Measurements from ENCODE around the gene KCNS1. TPM values are rescaled to one million over a fixed set of nuclear protein-coding genes. Genes with fewer than 3 reads are reported as not detected.

Gene KCNS1
- total and polyA plus RNA-seq, 2 experiments from 2014 or later, result 0.37 to 3.2 TPM

GRCh38 chr20:45087814-45088213 lies 13.1 kb downstream of the KCNS1 start:
- peaks cover 6% of the 10 kb centered on the region; the same call in 1 of the 2 replicates for H3K4me1 ChIP-seq (ENCODE audit: insufficient read depth)
- Mint-ChIP-seq H3K4me1 (peaks cover 14% of the 10 kb centered on the region), H3K4me3 (no peak overlapping the region), H3K36me3 (ENCODE audit: low read depth) (peaks cover 3% of the 10 kb centered on the region), H3K27me3 (ENCODE audit: insufficient read depth, low read depth, poor library complexity) (peaks cover under 1% of the 10 kb centered on the region), H3K9me3 (no peaks in the 10 kb centered on the region), H3K27ac (0 out of 2 replicates have a peak overlapping the region, but pooled peaks have one; percentile 48)
- ATAC-seq (no peak), DNase-seq (ENCODE audit: low spot score) (no peak)
- TF ChIP-seq, protein P1, sequence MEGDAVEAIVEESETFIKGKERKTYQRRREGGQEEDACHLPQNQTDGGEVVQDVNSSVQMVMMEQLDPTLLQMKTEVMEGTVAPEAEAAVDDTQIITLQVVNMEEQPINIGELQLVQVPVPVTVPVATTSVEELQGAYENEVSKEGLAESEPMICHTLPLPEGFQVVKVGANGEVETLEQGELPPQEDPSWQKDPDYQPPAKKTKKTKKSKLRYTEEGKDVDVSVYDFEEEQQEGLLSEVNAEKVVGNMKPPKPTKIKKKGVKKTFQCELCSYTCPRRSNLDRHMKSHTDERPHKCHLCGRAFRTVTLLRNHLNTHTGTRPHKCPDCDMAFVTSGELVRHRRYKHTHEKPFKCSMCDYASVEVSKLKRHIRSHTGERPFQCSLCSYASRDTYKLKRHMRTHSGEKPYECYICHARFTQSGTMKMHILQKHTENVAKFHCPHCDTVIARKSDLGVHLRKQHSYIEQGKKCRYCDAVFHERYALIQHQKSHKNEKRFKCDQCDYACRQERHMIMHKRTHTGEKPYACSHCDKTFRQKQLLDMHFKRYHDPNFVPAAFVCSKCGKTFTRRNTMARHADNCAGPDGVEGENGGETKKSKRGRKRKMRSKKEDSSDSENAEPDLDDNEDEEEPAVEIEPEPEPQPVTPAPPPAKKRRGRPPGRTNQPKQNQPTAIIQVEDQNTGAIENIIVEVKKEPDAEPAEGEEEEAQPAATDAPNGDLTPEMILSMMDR (conservative IDR thresholded peaks at IDR 0.05; ENCODE audit: low read depth in 2 of 2), result no peak
- TF ChIP-seq EZH2 (IDR thresholded peaks at IDR 0.05; ENCODE audit: low read depth, unreplicated experiment) (no peak), ZNF331 (CRISPR knock-in tag; IDR thresholded peaks at IDR 0.05; ENCODE audit: low read depth) (no peak), JUNB (IDR thresholded peaks at IDR 0.05; ENCODE audit: unreplicated experiment) (no peak), NANOG (IDR thresholded peaks at IDR 0.05; ENCODE audit: borderline replicate concordance) (no peak), STAT1 (IDR thresholded peaks at IDR 0.05; ENCODE audit: unreplicated experiment) (no peak), POLR2AphosphoS5 (IDR thresholded peaks at IDR 0.05; ENCODE audit: low read depth) (no peak), ZNF114 (CRISPR knock-in tag; IDR thresholded peaks at IDR 0.05) (no peak), CREB1 (CRISPR knock-in tag; IDR thresholded peaks at IDR 0.05; ENCODE audit: low read depth) (no peak)
- TF ChIP-seq, protein P2, sequence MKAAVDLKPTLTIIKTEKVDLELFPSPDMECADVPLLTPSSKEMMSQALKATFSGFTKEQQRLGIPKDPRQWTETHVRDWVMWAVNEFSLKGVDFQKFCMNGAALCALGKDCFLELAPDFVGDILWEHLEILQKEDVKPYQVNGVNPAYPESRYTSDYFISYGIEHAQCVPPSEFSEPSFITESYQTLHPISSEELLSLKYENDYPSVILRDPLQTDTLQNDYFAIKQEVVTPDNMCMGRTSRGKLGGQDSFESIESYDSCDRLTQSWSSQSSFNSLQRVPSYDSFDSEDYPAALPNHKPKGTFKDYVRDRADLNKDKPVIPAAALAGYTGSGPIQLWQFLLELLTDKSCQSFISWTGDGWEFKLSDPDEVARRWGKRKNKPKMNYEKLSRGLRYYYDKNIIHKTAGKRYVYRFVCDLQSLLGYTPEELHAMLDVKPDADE (IDR thresholded peaks at IDR 0.05), result no peak
- TF ChIP-seq, protein P3, sequence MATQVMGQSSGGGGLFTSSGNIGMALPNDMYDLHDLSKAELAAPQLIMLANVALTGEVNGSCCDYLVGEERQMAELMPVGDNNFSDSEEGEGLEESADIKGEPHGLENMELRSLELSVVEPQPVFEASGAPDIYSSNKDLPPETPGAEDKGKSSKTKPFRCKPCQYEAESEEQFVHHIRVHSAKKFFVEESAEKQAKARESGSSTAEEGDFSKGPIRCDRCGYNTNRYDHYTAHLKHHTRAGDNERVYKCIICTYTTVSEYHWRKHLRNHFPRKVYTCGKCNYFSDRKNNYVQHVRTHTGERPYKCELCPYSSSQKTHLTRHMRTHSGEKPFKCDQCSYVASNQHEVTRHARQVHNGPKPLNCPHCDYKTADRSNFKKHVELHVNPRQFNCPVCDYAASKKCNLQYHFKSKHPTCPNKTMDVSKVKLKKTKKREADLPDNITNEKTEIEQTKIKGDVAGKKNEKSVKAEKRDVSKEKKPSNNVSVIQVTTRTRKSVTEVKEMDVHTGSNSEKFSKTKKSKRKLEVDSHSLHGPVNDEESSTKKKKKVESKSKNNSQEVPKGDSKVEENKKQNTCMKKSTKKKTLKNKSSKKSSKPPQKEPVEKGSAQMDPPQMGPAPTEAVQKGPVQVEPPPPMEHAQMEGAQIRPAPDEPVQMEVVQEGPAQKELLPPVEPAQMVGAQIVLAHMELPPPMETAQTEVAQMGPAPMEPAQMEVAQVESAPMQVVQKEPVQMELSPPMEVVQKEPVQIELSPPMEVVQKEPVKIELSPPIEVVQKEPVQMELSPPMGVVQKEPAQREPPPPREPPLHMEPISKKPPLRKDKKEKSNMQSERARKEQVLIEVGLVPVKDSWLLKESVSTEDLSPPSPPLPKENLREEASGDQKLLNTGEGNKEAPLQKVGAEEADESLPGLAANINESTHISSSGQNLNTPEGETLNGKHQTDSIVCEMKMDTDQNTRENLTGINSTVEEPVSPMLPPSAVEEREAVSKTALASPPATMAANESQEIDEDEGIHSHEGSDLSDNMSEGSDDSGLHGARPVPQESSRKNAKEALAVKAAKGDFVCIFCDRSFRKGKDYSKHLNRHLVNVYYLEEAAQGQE (IDR thresholded peaks at IDR 0.05; ENCODE audit: unreplicated experiment), result no peak
- H3K27me3 ChIP-seq (ENCODE audit: insufficient read depth), result no peaks in the 10 kb centered on the region
- no peak overlapping the region for H3K4me2 ChIP-seq
- H3K27ac ChIP-seq (ENCODE audit: low read depth), result no peak overlapping the region
- H3K9me2 ChIP-seq (ENCODE audit: insufficient read depth), result no peaks in the 10 kb centered on the region
- H3K79me2 ChIP-seq (replicated peaks; ENCODE audit: insufficient read depth), result no peaks in the 10 kb centered on the region
- H4K20me1 ChIP-seq (replicated peaks; ENCODE audit: insufficient read depth), result no peaks in the 10 kb centered on the region
- H3K36me3 ChIP-seq (ENCODE audit: insufficient read depth), result no peaks in the 10 kb centered on the region; the same call in 1 of the 2 replicates
- H3F3A ChIP-seq (replicated peaks; ENCODE audit: low read depth), result no peaks in the 10 kb centered on the region
- no peak overlapping the region for H2AFZ ChIP-seq
- H3K4me3 ChIP-seq, result no peak overlapping the region

Measured in GM23338 (cell line).